ENCODE measurements around the gene ENOX1.

The ENOX1 gene

DNA sequence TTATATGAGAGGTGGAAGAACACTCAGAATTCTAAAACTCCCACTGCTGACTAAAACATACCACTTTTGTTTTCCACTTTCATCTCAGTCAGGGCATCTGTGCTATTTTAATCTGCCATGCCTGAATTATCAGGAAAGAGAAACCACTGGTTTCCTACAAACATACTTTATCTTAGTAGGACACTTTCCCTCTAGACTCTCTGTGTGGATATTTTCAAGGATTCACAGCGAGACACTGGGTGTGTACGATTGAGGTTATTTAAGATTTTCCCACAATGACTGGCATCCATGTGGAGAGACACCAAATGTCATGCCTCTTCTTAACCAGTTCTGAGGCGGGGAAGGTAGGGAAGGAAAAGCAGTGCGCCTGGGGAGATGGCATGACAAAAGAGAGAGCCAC lies 212.2 kb downstream of the ENOX1 start:
- Histone ChIP-seq H3K4me1 (no peaks in the 10 kb centered on the region), H3K27me3 (no peaks in the 10 kb centered on the region), H3K27ac (no peak overlapping the region), H3K4me3 (no peak overlapping the region), H3K36me3 (no peaks in the 10 kb centered on the region), H3K9me3 (no peaks in the 10 kb centered on the region)
- no peak for DNase-seq
- intact Hi-C loops (cut with DNase I; ENCODE audit: low total_unique reads): no loop called here
- TF ChIP-seq, protein P1, sequence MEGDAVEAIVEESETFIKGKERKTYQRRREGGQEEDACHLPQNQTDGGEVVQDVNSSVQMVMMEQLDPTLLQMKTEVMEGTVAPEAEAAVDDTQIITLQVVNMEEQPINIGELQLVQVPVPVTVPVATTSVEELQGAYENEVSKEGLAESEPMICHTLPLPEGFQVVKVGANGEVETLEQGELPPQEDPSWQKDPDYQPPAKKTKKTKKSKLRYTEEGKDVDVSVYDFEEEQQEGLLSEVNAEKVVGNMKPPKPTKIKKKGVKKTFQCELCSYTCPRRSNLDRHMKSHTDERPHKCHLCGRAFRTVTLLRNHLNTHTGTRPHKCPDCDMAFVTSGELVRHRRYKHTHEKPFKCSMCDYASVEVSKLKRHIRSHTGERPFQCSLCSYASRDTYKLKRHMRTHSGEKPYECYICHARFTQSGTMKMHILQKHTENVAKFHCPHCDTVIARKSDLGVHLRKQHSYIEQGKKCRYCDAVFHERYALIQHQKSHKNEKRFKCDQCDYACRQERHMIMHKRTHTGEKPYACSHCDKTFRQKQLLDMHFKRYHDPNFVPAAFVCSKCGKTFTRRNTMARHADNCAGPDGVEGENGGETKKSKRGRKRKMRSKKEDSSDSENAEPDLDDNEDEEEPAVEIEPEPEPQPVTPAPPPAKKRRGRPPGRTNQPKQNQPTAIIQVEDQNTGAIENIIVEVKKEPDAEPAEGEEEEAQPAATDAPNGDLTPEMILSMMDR (IDR thresholded peaks at IDR 0.05): no peak

DNA sequence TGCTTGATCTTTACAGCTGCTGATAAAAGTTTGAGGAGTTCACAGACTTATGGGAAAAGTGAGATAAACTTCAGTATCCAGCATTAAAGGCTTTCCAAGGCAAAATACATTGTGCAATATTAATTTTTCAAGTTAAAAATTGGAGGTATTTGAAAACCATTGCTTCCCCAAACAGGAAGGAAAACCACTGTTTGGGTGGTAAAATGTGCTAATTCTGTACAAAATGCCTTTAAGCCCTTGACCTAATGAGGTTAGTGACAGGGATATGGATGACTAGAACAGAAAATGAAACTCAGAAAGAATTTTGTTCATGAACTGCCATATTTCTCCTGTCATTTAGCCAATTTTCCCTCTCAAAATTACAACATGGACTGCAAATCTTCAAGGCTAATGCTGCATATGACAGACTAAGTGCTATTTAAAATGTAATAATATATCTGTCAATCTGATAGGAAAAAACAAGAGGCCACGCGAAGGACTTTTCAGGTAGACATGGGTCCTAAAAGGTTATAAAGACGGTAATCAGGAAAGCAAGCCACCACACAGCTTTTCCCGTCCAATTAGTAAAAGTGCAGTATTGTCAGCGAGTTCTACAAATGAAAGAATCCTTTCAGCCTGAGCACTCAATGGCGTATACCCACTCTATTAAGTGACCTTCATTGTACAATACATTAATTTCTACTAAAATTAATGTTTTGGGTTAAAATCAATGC lies 212.8 kb downstream of the ENOX1 start:
- Histone ChIP-seq H3K36me3 (no peaks in the 10 kb centered on the region), H3K27ac (no peak overlapping the region), H3K27me3 (no peaks in the 10 kb centered on the region), H3K4me3 (no peak overlapping the region), H3K9me3 (no peaks in the 10 kb centered on the region), H3K4me1 (no peaks in the 10 kb centered on the region)
- no peak for DNase-seq
- TF ChIP-seq, protein P1 (IDR thresholded peaks at IDR 0.05): no peak
- intact Hi-C loops (cut with DNase I; ENCODE audit: low total_unique reads): no loop called here

GRCh38 chr13:43573361-43573740 lies 213.4 kb downstream of the ENOX1 start:
- TF ChIP-seq, protein P1 (IDR thresholded peaks at IDR 0.05): no peak
- H3K4me3 ChIP-seq: no peak overlapping the region
- H3K27me3 ChIP-seq: no peaks in the 10 kb centered on the region
- H3K36me3 ChIP-seq: no peaks in the 10 kb centered on the region
- H3K27ac ChIP-seq: no peak overlapping the region
- no peaks in the 10 kb centered on the region for H3K9me3 ChIP-seq
- no peak for DNase-seq
- intact Hi-C loops (cut with DNase I; ENCODE audit: low total_unique reads): no loop called here
- no peaks in the 10 kb centered on the region for H3K4me1 ChIP-seq

GRCh38 chr13:43572656-43573360 lies 214.0 kb downstream of the ENOX1 start:
- intact Hi-C loops (cut with DNase I; ENCODE audit: low total_unique reads): no loop called here
- Histone ChIP-seq H3K9me3 (no peaks in the 10 kb centered on the region), H3K4me3 (no peak overlapping the region), H3K27me3 (no peaks in the 10 kb centered on the region), H3K27ac (no peak overlapping the region), H3K36me3 (no peaks in the 10 kb centered on the region), H3K4me1 (no peaks in the 10 kb centered on the region)
- TF ChIP-seq, protein P1 (IDR thresholded peaks at IDR 0.05): no peak
- no peak for DNase-seq

DNA sequence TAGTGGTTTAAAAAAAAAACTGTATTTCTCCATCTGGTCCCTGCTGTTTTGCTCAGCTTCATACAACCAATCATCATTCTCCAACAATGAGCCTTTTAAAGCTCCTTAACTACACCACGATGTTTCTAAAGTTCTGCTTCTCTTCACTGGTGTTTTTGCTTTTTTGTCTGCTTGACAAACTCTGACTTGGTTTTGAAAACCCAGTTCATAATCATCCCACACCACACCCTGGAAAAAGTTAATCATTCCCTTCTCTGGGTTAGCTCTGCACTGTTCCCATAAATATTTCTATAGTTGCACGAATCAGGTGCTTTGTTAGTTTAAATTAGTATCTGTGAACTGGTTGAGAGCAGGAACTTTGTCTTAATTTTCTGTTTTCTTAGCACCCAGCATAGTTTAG lies 217.1 kb downstream of the ENOX1 start:
- H3K4me1 ChIP-seq: no peaks in the 10 kb centered on the region
- TF ChIP-seq, protein P1 (IDR thresholded peaks at IDR 0.05): no peak
- H3K27me3 ChIP-seq: no peaks in the 10 kb centered on the region
- no peaks in the 10 kb centered on the region for H3K36me3 ChIP-seq
- no peaks in the 10 kb centered on the region for H3K9me3 ChIP-seq
- no peak overlapping the region for H3K27ac ChIP-seq
- intact Hi-C loops (cut with DNase I; ENCODE audit: low total_unique reads): no loop called here
- no peak overlapping the region for H3K4me3 ChIP-seq
- no peak for DNase-seq

Data from tibial artery (tissue), 4 donors.